ENCODE results near the gene SEPTIN8.
A peak's percentile ranks its signal among the peaks of the same experiment; 100 is the strongest.

Gene SEPTIN8

GRCh38 chr5:132763181-132764036 is 13.6 kb downstream of the SEPTIN8 start:
- DNase-seq (ENCODE audit: low spot score) = no peak

- no peak for DNase-seq (ENCODE audit: low spot score)
These were observed 14.6 kb downstream of the SEPTIN8 start for GRCh38 chr5:132762246-132763000.

DNA sequence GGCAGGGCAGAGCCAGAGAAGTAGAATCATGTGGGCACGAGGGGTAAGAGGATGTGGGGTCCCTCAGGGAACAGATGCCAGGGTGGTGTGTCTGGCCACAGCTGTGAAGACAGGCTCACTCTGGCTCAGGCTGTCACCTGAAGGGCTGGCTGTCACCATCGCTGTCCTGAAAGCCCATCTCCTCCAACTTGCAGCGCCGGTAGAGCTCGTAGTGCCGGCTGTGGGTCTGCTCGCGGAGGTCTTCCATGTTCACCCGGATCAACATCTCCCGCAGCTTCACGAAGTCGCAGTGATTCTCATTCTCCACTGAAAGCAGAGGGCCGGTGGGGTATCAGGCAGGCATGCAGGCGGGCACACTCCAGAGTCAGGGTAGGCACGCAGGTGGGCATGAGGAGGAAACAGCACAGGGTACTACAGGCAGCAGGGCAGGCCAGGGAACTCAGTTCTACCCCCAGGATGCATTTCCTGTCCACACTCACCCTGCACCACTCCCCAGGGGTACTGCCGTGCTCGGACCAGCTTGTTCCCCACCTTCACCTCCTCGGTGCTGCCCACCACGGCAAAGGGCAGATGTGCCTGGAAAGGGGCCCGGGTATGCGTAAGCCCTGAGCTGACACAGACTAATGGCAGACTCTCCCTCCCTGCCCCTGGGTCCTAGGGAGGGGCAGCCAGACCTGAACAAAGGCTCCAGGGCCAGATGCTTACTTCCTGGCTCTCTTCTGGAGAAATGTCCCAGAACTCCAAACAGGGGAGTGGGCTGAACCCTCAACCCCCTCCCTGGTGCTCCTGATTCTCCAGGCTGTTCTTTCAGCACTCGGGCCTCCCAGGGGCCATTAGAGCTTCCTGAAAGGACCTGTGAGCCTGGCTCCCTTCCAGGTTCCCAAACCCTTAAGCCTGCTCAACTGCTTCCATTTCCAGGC is 15.5 kb downstream of the SEPTIN8 start:
- DNase-seq (ENCODE audit: low spot score) = no peak

- DNase-seq (ENCODE audit: low spot score) = no peak
These were observed 16.3 kb downstream of the SEPTIN8 start for GRCh38 chr5:132760601-132761317.

DNA sequence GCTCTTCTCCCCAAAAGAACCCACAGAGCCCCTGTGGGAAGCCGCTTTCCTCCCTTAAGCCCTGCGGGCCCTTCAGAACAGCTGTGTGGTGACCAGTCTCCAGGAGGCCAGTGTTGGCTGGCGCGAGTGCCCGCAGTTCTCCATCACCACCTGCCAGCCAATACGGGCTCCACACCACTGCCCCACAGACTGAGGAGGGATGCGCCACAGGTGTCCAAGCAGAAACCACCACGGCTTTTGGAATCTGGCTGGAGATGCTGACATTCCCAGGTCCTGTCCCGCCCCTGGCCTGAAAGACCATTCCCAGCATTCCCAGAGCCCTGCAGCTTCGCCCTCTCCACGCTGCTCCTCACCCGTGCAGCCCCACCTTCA is 17.0 kb downstream of the SEPTIN8 start:
- DNase-seq (ENCODE audit: low spot score) = no peak

DNA sequence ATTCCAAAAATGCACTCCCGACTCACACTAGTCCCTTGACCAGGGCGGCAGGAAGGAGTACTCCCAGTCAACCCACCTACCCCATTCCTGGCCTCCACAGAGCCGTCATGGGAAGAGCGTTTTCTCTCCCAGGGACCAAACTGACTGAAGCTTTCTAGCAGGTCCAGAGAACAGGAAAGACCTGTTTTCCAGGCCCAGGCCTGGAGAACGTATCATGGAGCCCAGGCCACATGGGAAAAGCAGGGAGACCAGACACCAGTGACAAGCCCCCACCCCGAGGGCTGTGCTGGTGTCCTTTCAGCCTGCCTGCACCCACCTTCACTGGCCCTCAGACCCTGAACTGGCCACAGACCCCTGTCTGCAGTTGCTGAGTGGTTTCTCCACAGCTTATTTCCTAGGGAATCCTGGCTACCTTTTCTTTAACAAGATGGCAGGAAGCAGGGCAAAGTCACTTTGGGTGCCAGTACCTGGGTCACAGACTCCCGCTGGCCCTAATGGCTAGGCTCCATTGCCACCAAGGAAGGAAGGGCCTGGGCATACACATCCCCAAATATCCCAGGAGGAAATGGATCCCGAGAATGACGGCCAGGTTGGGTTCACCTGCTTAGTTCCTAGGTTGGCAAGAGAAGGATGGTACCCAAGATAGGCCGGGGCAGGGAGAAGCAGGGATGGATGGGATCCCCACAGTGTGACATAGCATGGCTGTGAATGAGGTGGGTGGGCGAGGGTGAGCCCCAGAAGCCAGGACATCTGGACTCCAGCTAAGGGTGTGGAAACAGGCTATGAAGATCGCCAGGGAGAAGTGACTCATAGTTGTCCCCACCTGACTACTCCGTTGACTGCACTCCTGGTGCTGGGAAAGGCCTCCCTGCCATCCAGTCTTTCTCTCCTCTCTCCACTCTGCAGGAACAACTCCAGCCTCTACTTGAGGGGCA is 17.7 kb downstream of the SEPTIN8 start:
- DNase-seq (ENCODE audit: low spot score) = no peak

GRCh38 chr5:132758451-132758850 is 18.6 kb downstream of the SEPTIN8 start:
- no peak for DNase-seq (ENCODE audit: low spot score)

DNA sequence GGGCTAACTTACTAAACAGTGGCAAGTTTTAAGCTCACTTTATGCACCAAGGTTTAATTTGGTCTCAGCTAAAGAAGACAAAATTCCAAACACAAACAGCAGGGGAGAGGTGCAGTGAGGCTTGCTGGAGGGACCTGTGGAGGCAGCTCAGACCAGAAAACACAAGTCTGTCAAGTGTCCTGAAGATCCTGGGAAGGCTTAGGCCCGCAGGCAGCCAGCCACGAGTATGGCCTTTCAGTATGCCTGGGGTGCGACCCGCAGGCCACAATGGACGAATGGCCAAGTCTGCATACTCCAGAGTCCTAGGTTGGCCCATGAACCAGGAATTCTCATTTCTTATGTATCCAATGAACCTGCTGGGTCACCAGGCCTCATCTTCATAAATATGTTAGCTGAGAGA is 20.5 kb downstream of the SEPTIN8 start:
- no peak for DNase-seq (ENCODE audit: low spot score)

DNA sequence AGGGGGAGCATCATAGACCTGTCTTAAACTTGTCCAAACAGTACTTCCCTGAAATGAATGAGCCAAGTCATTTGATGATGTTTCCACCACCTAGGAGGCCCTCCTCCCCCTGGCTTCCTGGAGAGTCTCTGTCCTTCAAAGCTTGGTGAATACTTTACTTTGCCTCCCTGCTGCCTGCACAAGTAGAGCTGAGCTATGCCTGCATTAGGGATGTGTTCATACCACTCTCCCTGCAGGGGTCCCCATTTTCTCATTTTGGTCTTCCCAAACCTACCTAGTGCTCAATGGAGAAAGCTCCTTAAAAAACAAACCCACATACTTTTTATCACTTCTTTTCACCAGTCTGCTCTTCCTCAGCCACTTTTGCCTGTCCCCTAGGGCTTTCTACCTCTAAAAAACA is 22.1 kb downstream of the SEPTIN8 start:
- no peak for DNase-seq (ENCODE audit: low spot score)

- DNase-seq (ENCODE audit: low spot score) = no peak
These were observed 22.9 kb downstream of the SEPTIN8 start for GRCh38 chr5:132754111-132754510.

- peak; percentile 78 for DNase-seq (ENCODE audit: low spot score)
These were observed 23.7 kb downstream of the SEPTIN8 start for GRCh38 chr5:132753135-132753987.

- no peak for DNase-seq (ENCODE audit: low spot score)
These were observed 24.4 kb downstream of the SEPTIN8 start for GRCh38 chr5:132752581-132753125.

GRCh38 chr5:132751971-132752580 is 25.0 kb downstream of the SEPTIN8 start:
- no peak for DNase-seq (ENCODE audit: low spot score)

DNA sequence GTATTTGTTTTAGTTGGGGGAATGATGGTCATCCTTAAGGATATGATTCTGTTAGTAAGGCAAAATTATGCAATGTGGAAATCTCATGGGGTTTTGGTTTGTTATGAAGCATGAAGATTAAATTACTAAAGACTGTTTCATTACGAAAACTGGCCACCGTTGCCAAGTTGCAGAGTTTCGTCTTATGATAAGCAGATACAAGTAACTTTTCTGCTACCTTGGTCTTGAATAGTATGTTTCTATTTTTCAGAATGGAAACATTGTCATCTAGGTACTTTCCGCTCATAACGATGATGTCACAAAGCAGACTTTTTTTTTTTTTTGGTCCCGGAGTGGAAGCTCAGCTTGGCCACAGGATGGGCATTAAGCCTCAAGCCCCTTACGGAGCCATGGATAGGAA is 25.6 kb downstream of the SEPTIN8 start:
- no peak for DNase-seq (ENCODE audit: low spot score)

DNA sequence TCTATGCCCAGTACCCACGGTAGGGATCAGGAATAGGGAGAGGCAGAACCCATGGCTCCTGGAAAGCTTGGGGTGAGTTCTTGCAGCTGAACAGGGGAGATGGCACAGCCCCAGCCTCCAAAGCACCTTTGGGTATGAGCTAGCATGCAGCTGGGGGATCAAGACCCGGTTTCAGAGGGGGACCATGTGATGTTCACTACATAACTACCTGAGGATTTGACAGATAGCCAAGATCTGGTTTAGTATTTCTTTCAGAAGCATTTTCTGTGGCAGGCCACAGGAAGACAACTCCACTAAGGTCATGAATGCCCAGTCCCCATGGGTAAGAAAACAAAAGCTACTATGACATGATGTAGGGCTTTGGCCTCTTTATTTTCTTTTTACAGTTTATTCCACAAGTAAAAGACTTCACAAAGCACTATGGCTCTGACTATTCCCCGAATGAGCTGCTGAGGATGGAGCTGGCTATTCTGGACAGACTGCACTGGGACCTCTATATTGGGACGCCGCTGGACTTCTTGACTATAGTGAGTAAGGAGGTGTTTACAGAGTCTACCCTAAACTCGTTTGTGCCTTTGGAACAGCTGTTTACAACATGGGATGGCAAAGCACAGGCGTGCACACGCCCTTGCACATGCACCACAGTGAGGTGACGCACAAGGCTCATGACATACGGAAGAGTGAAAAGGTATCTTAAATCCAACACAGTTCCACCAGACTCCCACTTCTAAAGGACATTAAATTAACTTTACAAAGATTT is 26.4 kb downstream of the SEPTIN8 start:
- DNase-seq (ENCODE audit: low spot score) = no peak

DNA sequence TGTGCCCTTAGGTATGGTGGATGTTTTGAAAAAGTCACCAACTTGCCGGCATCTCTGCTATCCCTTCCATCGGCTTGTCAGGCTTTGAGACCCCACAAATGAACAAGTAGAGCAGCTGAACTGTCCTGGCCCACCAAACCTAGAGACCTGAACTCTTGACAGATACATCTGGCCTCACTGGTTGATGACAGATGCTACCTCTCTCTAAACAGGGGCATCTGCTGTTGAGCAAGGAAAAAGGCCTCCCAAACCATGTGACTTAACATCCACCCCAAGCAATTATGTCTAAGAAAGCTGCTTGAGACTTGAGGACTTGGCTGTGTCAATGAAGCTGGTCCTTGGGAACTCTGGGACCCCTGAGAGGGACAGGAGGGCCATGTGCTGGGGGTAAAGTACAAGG is 27.5 kb downstream of the SEPTIN8 start:
- no peak for DNase-seq (ENCODE audit: low spot score)

- DNase-seq (ENCODE audit: low spot score) = no peak
These were observed 28.5 kb downstream of the SEPTIN8 start for GRCh38 chr5:132748522-132749000.

All from iPS-NIHi11 (cell line).